Measurements from ENCODE around the gene PSD2. TPM values are rescaled to one million over a fixed set of nuclear protein-coding genes. Genes with fewer than 3 reads are reported as not detected.

PSD2 gene
- total RNA-seq, 1 donor from 2014 or later = 0.14 TPM

- Mint-ChIP-seq H3K27me3 (no peaks in the 10 kb centered on the region), H3K4me1 (ENCODE audit: low read depth) (no peaks in the 10 kb centered on the region), H3K9me3 (ENCODE audit: low read depth) (no peaks in the 10 kb centered on the region), H3K36me3 (ENCODE audit: insufficient read depth) (peaks cover 1% of the 10 kb centered on the region), H3K4me3 (ENCODE audit: low read depth) (no peak overlapping the region), H3K27ac (no peak overlapping the region)
- TF ChIP-seq CTCF (IDR thresholded peaks at IDR 0.05; ENCODE audit: unreplicated experiment) = no peak
- no peak for DNase-seq (ENCODE audit: low spot score, unreplicated experiment)
Observed at GRCh38 chr5:139886213-139886612, 90.6 kb downstream of the PSD2 start.

DNA sequence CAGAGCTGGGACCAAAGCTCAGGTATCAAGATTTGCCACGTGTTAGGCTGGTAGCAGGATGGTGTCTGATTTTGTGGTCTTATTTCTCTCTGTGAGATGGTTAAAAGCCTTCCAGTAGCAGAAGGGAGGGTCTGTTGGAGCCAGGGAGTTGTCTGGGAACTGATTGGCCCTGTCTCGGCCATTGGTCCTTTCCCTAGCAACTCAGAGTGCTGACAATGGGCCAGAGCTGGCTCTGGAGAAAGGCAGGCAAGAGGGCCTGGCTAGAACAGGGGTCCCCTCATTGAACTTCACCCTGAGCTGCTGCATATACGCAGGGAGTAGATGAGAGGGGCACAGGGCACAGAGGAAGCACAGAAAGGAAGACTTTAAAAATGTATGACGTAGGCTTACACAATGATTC lies 92.8 kb downstream of the PSD2 start:
- Mint-ChIP-seq H3K9me3 (ENCODE audit: low read depth) (no peaks in the 10 kb centered on the region), H3K4me3 (ENCODE audit: low read depth) (no peak overlapping the region), H3K4me1 (ENCODE audit: low read depth) (no peaks in the 10 kb centered on the region), H3K27me3 (peaks cover 2% of the 10 kb centered on the region), H3K36me3 (ENCODE audit: insufficient read depth) (peaks cover 1% of the 10 kb centered on the region), H3K27ac (no peak overlapping the region)
- TF ChIP-seq CTCF (IDR thresholded peaks at IDR 0.05; ENCODE audit: unreplicated experiment) = no peak
- no peak for DNase-seq (ENCODE audit: low spot score, unreplicated experiment)

DNA sequence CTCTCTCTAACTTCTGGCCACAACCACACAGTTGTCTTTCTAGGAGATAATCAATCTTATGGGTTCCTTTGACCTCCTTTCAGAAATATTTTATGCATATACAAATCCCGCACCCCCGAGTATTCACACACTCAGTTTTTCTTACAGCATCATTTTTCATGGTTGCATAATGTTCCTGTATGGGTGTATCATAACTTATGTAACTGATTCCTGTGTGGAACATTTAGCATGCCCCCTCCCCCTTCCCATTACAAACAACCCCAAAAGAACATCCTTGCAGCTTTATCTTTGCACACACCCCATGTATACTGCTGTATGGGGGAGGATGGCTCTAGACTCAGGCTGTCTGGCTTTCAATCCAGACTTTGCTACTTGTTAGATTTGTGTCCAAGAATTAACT lies 93.8 kb downstream of the PSD2 start:
- no peak for TF ChIP-seq CTCF (IDR thresholded peaks at IDR 0.05; ENCODE audit: unreplicated experiment)
- Mint-ChIP-seq H3K4me3 (ENCODE audit: low read depth) (no peak overlapping the region), H3K36me3 (ENCODE audit: insufficient read depth) (peaks cover 1% of the 10 kb centered on the region), H3K27ac (no peak overlapping the region), H3K4me1 (ENCODE audit: low read depth) (no peaks in the 10 kb centered on the region), H3K27me3 (peaks cover 2% of the 10 kb centered on the region), H3K9me3 (ENCODE audit: low read depth) (no peaks in the 10 kb centered on the region)
- no peak for DNase-seq (ENCODE audit: low spot score, unreplicated experiment)

GRCh38 chr5:139893873-139894272 lies 98.3 kb downstream of the PSD2 start:
- no peak for DNase-seq (ENCODE audit: low spot score, unreplicated experiment)
- no peak for TF ChIP-seq CTCF (IDR thresholded peaks at IDR 0.05; ENCODE audit: unreplicated experiment)
- no peak overlapping the region for H3K4me3 Mint-ChIP-seq (ENCODE audit: low read depth)
- H3K9me3 Mint-ChIP-seq (ENCODE audit: low read depth) = no peaks in the 10 kb centered on the region
- no peak overlapping the region for H3K27ac Mint-ChIP-seq
- H3K36me3 Mint-ChIP-seq (ENCODE audit: insufficient read depth) = no peaks in the 10 kb centered on the region
- no peaks in the 10 kb centered on the region for H3K4me1 Mint-ChIP-seq (ENCODE audit: low read depth)
- peaks cover 23% of the 10 kb centered on the region for H3K27me3 Mint-ChIP-seq

Other genes with a start within 250 kb of the PSD2 start
- 147 and 155 TPM in 2 replicates for gene UBE2D2, start 234.5 kb upstream of the PSD2 start, total RNA-seq
- 79.1 and 88.2 TPM in 2 replicates for gene CXXC5, start 147.5 kb upstream of the PSD2 start, total RNA-seq
- 4.8 and 5.5 TPM in 2 replicates for gene NRG2, start 247.5 kb downstream of the PSD2 start, total RNA-seq